ENCODE measurements around the gene MICAL2.

The MICAL2 gene

DNA sequence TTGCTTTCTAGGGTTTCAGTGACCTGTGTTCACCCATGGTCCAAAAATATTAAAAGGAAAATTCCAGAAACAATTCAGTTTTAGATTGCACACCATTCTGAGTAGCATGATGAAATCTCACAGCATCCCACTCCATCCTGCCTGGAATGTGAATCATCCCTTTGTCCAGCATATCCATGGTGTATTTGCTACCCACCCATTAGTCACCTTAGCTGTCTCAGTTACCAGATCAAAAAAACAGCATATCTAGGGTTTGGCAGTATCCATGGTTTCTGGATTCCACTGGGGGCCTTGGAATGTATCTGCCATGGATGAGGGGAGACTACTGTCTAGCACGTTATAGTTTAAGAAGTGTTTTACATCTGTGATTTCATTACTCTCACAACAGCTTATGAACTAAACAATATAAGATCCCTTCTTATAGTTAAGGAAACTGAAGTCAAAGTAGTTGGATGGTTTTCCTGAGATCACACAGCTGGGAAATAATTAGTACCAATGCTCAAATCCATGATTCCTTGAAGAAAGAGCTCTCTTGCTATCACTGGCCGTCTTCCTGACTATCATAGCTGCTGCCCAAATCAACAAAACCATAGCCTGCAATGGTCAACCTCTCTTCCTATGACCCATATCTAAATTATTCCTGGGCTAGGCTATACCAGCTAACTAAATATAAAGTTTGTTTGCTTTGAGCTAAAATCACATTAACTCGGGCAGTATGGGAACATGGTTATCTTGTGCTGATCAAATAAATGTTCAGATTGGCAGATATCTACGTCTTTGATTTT, 122.6 kb downstream of the MICAL2 start:
- peaks cover 19% of the 10 kb centered on the region for H3K36me3 ChIP-seq
- no peak overlapping the region for H3K4me3 ChIP-seq (ENCODE audit: low read depth in 1 of 2, low read length in 1 of 2)
- no peaks in the 10 kb centered on the region for H3K9me3 ChIP-seq
- no peaks in the 10 kb centered on the region for H3K27me3 ChIP-seq
- H3K27ac ChIP-seq = no peak overlapping the region
- H3K4me1 ChIP-seq (ENCODE audit: control insufficient read depth in 1 of 2, insufficient read depth in 1 of 2, low read depth in 1 of 2, low read length in 1 of 2) = peaks cover 7 to 9% of the 10 kb centered on the region in 2 experiments
- TF ChIP-seq, protein P1, sequence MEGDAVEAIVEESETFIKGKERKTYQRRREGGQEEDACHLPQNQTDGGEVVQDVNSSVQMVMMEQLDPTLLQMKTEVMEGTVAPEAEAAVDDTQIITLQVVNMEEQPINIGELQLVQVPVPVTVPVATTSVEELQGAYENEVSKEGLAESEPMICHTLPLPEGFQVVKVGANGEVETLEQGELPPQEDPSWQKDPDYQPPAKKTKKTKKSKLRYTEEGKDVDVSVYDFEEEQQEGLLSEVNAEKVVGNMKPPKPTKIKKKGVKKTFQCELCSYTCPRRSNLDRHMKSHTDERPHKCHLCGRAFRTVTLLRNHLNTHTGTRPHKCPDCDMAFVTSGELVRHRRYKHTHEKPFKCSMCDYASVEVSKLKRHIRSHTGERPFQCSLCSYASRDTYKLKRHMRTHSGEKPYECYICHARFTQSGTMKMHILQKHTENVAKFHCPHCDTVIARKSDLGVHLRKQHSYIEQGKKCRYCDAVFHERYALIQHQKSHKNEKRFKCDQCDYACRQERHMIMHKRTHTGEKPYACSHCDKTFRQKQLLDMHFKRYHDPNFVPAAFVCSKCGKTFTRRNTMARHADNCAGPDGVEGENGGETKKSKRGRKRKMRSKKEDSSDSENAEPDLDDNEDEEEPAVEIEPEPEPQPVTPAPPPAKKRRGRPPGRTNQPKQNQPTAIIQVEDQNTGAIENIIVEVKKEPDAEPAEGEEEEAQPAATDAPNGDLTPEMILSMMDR (IDR thresholded peaks at IDR 0.05) = no peak

- no peaks in the 10 kb centered on the region for H3K27me3 ChIP-seq
- H3K36me3 ChIP-seq = peaks cover 19% of the 10 kb centered on the region
- no peaks in the 10 kb centered on the region for H3K9me3 ChIP-seq
- peaks cover 7 to 9% of the 10 kb centered on the region in 2 experiments for H3K4me1 ChIP-seq (ENCODE audit: control insufficient read depth in 1 of 2, insufficient read depth in 1 of 2, low read depth in 1 of 2, low read length in 1 of 2)
- TF ChIP-seq, protein P1 (IDR thresholded peaks at IDR 0.05) = no peak
- H3K27ac ChIP-seq = no peak overlapping the region
- H3K4me3 ChIP-seq (ENCODE audit: low read depth in 1 of 2, low read length in 1 of 2) = no peak overlapping the region
Observed at GRCh38 chr11:12233602-12233925, 123.2 kb downstream of the MICAL2 start.

- H3K27ac ChIP-seq = no peak overlapping the region
- peaks cover 7 to 9% of the 10 kb centered on the region in 2 experiments for H3K4me1 ChIP-seq (ENCODE audit: control insufficient read depth in 1 of 2, insufficient read depth in 1 of 2, low read depth in 1 of 2, low read length in 1 of 2)
- TF ChIP-seq, protein P1 (IDR thresholded peaks at IDR 0.05) = no peak
Observed at GRCh38 chr11:12234221-12234620, 123.8 kb downstream of the MICAL2 start.

DNA sequence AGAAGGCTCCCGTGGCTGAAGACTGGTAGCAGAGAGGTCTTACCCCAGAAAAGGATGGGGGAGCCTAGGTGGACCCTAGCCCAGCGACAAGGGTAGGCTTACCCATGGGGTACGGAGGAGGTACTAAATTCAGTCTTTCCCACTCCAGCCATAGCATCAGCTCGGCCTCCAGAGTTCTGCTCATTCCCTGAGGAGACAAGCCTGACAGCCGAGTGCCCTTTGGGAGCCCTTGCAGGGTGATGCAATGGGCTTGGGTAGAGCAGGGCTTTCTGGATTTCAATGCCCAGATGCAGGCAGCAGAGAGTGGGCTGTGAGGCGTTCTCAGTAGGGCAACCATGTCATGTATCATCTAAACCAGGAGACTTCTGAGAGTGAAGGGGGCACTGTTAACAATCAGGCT, 124.7 kb downstream of the MICAL2 start:
- Histone ChIP-seq H3K4me1 (ENCODE audit: control insufficient read depth in 1 of 2, insufficient read depth in 1 of 2, low read depth in 1 of 2, low read length in 1 of 2) (peaks cover 7 to 9% of the 10 kb centered on the region in 2 experiments), H3K4me3 (ENCODE audit: low read depth in 1 of 2, low read length in 1 of 2) (no peak overlapping the region), H3K27ac (no peak overlapping the region), H3K27me3 (no peaks in the 10 kb centered on the region), H3K9me3 (no peaks in the 10 kb centered on the region), H3K36me3 (peaks cover 24% of the 10 kb centered on the region)
- TF ChIP-seq, protein P1 (IDR thresholded peaks at IDR 0.05) = no peak

More at GRCh38 chr11:12234221-12234620, 123.8 kb downstream of the MICAL2 start:
- Histone ChIP-seq H3K9me3 (no peaks in the 10 kb centered on the region), H3K4me3 (ENCODE audit: low read depth in 1 of 2, low read length in 1 of 2) (no peak overlapping the region), H3K27me3 (no peaks in the 10 kb centered on the region), H3K36me3 (peaks cover 19% of the 10 kb centered on the region)

GRCh38 chr11:12235553-12235946, 125.2 kb downstream of the MICAL2 start:
- H3K36me3 ChIP-seq = peaks cover 19% of the 10 kb centered on the region
- no peak overlapping the region for H3K4me3 ChIP-seq (ENCODE audit: low read depth in 1 of 2, low read length in 1 of 2)
- H3K27me3 ChIP-seq = no peaks in the 10 kb centered on the region
- no peaks in the 10 kb centered on the region for H3K9me3 ChIP-seq
- peaks cover 7 to 9% of the 10 kb centered on the region in 2 experiments for H3K4me1 ChIP-seq (ENCODE audit: control insufficient read depth in 1 of 2, insufficient read depth in 1 of 2, low read depth in 1 of 2, low read length in 1 of 2)
- TF ChIP-seq, protein P1 (IDR thresholded peaks at IDR 0.05) = no peak
- H3K27ac ChIP-seq = no peak overlapping the region

Data from neutrophil (primary cell).